Spleen (tissue), 7 donors: ENCODE results near the gene DNAH6.

Experiments used
- CTCF ChIP-seq, 11 experiments: fragments of 200-600 bp in 7 of 11; fragments of 450-650 bp in 4 of 11; sonication (generic) in 4 of 11; IDR thresholded peaks in 8 of 11; conservative IDR thresholded peaks in 3 of 11; 1 replicate in 7 of 11; 2 replicates in 4 of 11; pipeline versions ENCODE4 v1.4.0 to v1.8.0; 2016 to 2021; ENCODE audit warnings: antibody characterized with exemption in 11 of 11, inconsistent platforms in 4 of 11, mild to moderate bottlenecking in 1 of 11
- POLR2A ChIP-seq, 3 donors: fragments of 450-650 bp; IDR thresholded peaks; one replicate each; pipeline ENCODE4 v1.5.1; 2017; ENCODE audit warnings: antibody characterized with exemption in 3 of 3, mild to moderate bottlenecking in 1 of 3
- donor health status: DM: no; HTN: no; CAD: no; lungs with moderate emphysema.
- donor health status: DM: no; HTN: no; CAD: no.
- donor health status: DM: no; HTN: no; CAD: no.

GRCh38 chr2:84727315-84727714 is 211.0 kb downstream of the DNAH6 start:
- TF ChIP-seq POLR2A (IDR thresholded peaks at IDR 0.05) (no peak), CTCF (IDR thresholded peaks at IDR 0.05 in 8 of 11, conservative IDR thresholded peaks at IDR 0.05 in 3 of 11) (no peak)
